Non-pigmented ciliary epithelial cell (primary cell): ENCODE results near the gene UGT1A6.

Experiments
- DNase-seq: peaks from one replicate; pipeline ENCODE4 v3.0.0-alpha.2; 2010; ENCODE audit warnings: low read depth

The UGT1A6 gene

DNA sequence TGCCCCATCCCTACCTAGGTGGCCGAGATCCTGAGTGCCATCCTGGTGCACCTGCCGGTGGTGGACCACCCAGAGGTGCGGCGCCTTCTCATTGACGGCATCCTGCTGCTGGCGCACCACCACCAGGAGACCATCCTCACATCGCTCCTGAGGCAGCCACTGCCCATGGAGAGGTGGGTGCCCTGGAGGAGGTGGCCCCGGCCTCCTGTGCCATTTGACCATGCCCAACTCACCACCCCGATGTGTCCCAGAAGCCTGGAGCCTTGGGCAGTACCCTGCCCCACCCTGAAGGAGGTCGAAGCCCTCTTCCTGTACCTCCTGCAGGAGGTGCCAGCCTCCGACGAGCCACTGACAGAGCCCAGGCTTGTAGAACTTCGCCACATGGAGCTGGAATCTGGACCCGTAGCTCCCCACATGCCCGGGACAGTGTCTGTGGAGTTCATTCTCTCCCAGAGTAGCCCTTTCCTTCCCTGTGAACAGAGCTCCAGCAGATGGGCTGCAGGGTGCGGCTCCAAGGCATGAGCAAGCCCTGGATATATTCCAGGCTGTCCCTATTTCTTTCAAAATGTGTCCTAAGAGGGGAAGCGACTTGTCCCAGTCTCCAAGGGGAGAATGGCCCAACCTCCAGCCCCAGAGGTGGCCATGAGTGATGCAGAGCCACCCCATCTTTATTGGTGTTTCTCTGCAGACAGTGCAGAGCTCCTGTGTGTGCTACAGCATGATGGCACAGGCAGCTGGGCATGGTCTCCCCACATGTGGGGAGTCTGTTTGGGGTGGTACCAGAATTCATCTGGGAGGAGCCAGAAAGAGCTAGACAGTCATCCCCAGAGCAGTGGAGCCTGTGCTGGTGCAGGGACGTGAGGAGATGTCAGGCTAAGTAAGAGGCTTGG is 127.4 kb downstream of the UGT1A6 start:
- no peak for DNase-seq

- DNase-seq, result no peak
These were observed 128.1 kb downstream of the UGT1A6 start for GRCh38 chr2:233820774-233821105.

DNA sequence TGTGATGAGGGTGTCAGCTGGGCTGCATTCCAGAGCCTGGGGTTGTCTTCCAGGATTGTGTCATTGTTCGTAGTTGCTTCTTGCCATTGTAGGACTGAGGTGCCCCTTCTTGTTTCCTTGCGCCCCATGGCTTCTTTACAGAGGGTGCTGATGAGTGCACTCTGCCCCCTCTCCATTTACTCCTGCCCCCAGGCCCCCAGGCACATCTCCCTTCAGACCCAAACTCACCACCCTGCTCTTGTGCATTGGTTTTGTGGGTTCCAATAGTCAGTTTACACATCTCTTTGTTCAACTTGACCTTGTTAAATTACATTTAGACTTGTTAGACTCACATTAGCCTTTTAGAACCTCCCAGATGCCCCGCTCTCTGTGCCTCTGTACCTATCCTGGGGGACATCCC is 128.5 kb downstream of the UGT1A6 start:
- no peak for DNase-seq

GRCh38 chr2:233821709-233822100 is 129.0 kb downstream of the UGT1A6 start:
- DNase-seq, result no peak

GRCh38 chr2:233822101-233822771 is 129.5 kb downstream of the UGT1A6 start:
- no peak for DNase-seq
